Endothelial cell of umbilical vein (primary cell): Measurements from ENCODE around the gene TADA2B. TPM values are rescaled to one million over a fixed set of nuclear protein-coding genes. Genes with fewer than 3 reads are reported as not detected.

Source experiments
- BruUV-seq: library from RNA; stranded (reverse); fragments of 400-500 nt; replicated peaks from 2 replicates; lab custom pipeline; 2021; lab: Mats Ljungman, UMichigan
- CTCF ChIA-PET: fragments of 300-600, 350-600 bp; sonication (Branson Sonifier 250); formaldehyde crosslinking; loops from one replicate; lab custom pipeline; 2021; ENCODE audit warnings: antibody characterized with exemption, inconsistent platforms; lab: Charles Lee
- POLR2A ChIA-PET: fragments of 300-600, 350-600 bp; sonication (Branson Sonifier 250); formaldehyde crosslinking; loops from one replicate; lab custom pipeline; 2021; ENCODE audit warnings: antibody characterized with exemption, inconsistent platforms; lab: Charles Lee
- DNase-seq: peaks from one replicate; pipeline ENCODE4 v3.0.0-alpha.2; 2011; ENCODE audit warnings: low read depth, low spot score
- FAIRE-seq: peaks from 2 replicates; lab custom pipeline; 2011; peaks lifted over from hg19 to GRCh38; lab: Jason Lieb, UNC
- H2AFZ ChIP-seq: 2 replicates; pipeline ENCODE4 v1.6.0; 2012; ENCODE audit warnings: low read depth, low read length, control low read depth, inconsistent platforms
- H3K27ac ChIP-seq: 2 replicates; pipeline ENCODE4 v1.5.1; 2011; ENCODE audit warnings: low read depth, mild to moderate bottlenecking, control low read depth, low read length, moderate library complexity; ENCODE audit not compliant: insufficient read depth
- H3K27me3 ChIP-seq, 2 experiments: 2 replicates each; pipeline versions ENCODE4 v1.6.0 to v1.6.1; 2011; ENCODE audit warnings: low read length in 2 of 2, mixed read lengths in 1 of 2; ENCODE audit not compliant: control insufficient read depth in 2 of 2, insufficient read depth in 2 of 2
- H3K36me3 ChIP-seq, 2 experiments: 2 replicates in 1 of 2; 3 replicates in 1 of 2; pipeline ENCODE4 v1.5.1; 2011; ENCODE audit warnings: low read length in 2 of 2, mild to moderate bottlenecking in 1 of 2, moderate library complexity in 1 of 2; ENCODE audit not compliant: control insufficient read depth in 2 of 2, insufficient read depth in 2 of 2; ENCODE audit errors: extremely low read depth in 1 of 2
- H3K4me1 ChIP-seq: 3 replicates; pipeline ENCODE4 v1.5.1; 2011; ENCODE audit warnings: mild to moderate bottlenecking, low read length; ENCODE audit not compliant: control insufficient read depth, insufficient read depth; ENCODE audit errors: extremely low read depth
- H3K4me2 ChIP-seq: 2 replicates; pipeline ENCODE4 v1.6.1; 2011; ENCODE audit warnings: low read length, control low read depth, mixed read lengths; ENCODE audit not compliant: insufficient read depth
- H3K4me3 ChIP-seq, 3 experiments: fragments of 200-600 bp in 1 of 3; sonication (generic), shearing (Covaris generic) in 1 of 3; replicated peaks in 1 of 3; 2 replicates each; pipeline ENCODE4 v1.5.1; 2011 to 2016; ENCODE audit warnings: control low read depth in 3 of 3, low read length in 3 of 3, mild to moderate bottlenecking in 2 of 3, inconsistent platforms in 1 of 3, low read depth in 1 of 3, moderate library complexity in 1 of 3; ENCODE audit not compliant: insufficient read depth in 1 of 3
- H3K79me2 ChIP-seq: 2 replicates; pipeline ENCODE4 v1.6.0; 2012; ENCODE audit warnings: low read length, inconsistent platforms; ENCODE audit not compliant: control insufficient read depth, insufficient read depth
- H3K9ac ChIP-seq: replicated peaks from 2 replicates; pipeline ENCODE3; 2011; ENCODE audit warnings: low read length, control low read depth; ENCODE audit not compliant: insufficient read depth; ENCODE audit errors: extremely low read depth
- H3K9me1 ChIP-seq: replicated peaks from 3 replicates; pipeline ENCODE4 v1.6.0; 2011; ENCODE audit warnings: mild to moderate bottlenecking, low read length; ENCODE audit not compliant: control insufficient read depth, insufficient read depth; ENCODE audit errors: extremely low read depth
- H3K9me3 ChIP-seq: replicated peaks from 2 replicates; pipeline ENCODE4 v1.5.1; 2012; ENCODE audit warnings: low read length, inconsistent platforms; ENCODE audit not compliant: control insufficient read depth, insufficient read depth
- H4K20me1 ChIP-seq: replicated peaks from 2 replicates; pipeline ENCODE3; 2011; ENCODE audit warnings: mild to moderate bottlenecking, low read length; ENCODE audit not compliant: control insufficient read depth, insufficient read depth; ENCODE audit errors: extremely low read depth
- CTCF ChIP-seq, 2 donors: IDR thresholded peaks; 1 replicate in 1 of 2; 2 replicates in 1 of 2; pipeline ENCODE4 v1.5.1; 2011; ENCODE audit warnings: low read length in 2 of 2, mild to moderate bottlenecking in 2 of 2, moderate library complexity in 2 of 2, control low read depth in 1 of 2, inconsistent platforms in 1 of 2, low read depth in 1 of 2; ENCODE audit not compliant: insufficient read depth in 1 of 2; ENCODE audit errors: extremely low read depth in 1 of 2
- EZH2 ChIP-seq: IDR thresholded peaks from 2 replicates; pipeline ENCODE4 v1.6.1; 2012; ENCODE audit warnings: borderline replicate concordance, low read depth, mild to moderate bottlenecking, moderate library complexity, low read length, inconsistent platforms; ENCODE audit not compliant: severe bottlenecking
- FOS ChIP-seq: IDR thresholded peaks from 2 replicates; pipeline ENCODE4 v1.6.1; 2011; ENCODE audit warnings: mild to moderate bottlenecking, low read length, moderate library complexity, borderline replicate concordance; ENCODE audit not compliant: insufficient read depth
- GATA2 ChIP-seq: IDR thresholded peaks from 2 replicates; pipeline ENCODE4 v1.7.0; 2011; ENCODE audit warnings: low read depth, mild to moderate bottlenecking, moderate library complexity, mixed read lengths, low read length; ENCODE audit not compliant: insufficient read length, insufficient read depth
- JUN ChIP-seq: IDR thresholded peaks from 2 replicates; pipeline ENCODE4 v1.6.1; 2011; ENCODE audit warnings: borderline replicate concordance, low read depth; ENCODE audit not compliant: insufficient read length, insufficient read depth
- MYC ChIP-seq: IDR thresholded peaks from one replicate; pipeline ENCODE4 v1.6.1; 2011; ENCODE audit warnings: mild to moderate bottlenecking, low read depth, low read length
- POLR2A ChIP-seq: IDR thresholded peaks from 2 replicates; pipeline ENCODE4 v1.6.1; 2012; ENCODE audit warnings: low read depth, mild to moderate bottlenecking, control low read depth, low read length
- POLR2AphosphoS5 ChIP-seq: IDR thresholded peaks from 2 replicates; pipeline ENCODE4 v1.6.1; 2012; ENCODE audit warnings: low read depth, mild to moderate bottlenecking, control low read depth, low read length, moderate library complexity; ENCODE audit not compliant: insufficient read depth
- dilution Hi-C: fragments of 300-500 bp; cut with MboI; formaldehyde crosslinking; loops from one replicate; pipeline ENCODE4 v1.15.0; 2019; ENCODE audit warnings: low sequenced_read_pairs; ENCODE audit not compliant: extremely low pct_ligation_motif_present
- intact Hi-C: fragments of 100-400 bp; cut with micrococcal nuclease; formaldehyde crosslinking; loops from one replicate; pipeline ENCODE4 v1.10.0; 2022
- polyA plus RNA-seq, 4 experiments: library from polyadenylated mRNA; depleted of rRNA in 3 of 4; stranded (reverse) in 3 of 4; unstranded in 1 of 4; fragments of >200 nt; gene quantifications; 2 replicates each; pipeline versions ENCODE4 v1.2.1 to v1.2.3, GENCODE V29; 2011 to 2012; ENCODE audit warnings: missing spikeins in 1 of 4
- total RNA-seq: library from RNA; stranded (reverse); gene quantifications from 2 replicates; pipeline ENCODE4 v1.2.3, GENCODE V29; 2021
- TF ChIP-seq, protein P1 (sequence below): IDR thresholded peaks from 2 replicates; pipeline ENCODE4 v1.6.1; 2011; ENCODE audit not compliant: insufficient read depth, insufficient read length

TADA2B gene
- total and polyA plus RNA-seq, 2 donors (not counting 3 experiments of a cell fraction or from before 2014, with no cell fraction given), result 5.5 to 11.5 TPM

GRCh38 chr4:7021355-7021754 lies 21.8 kb upstream of the TADA2B start:
- dilution Hi-C loops, result loop anchor here (5.0 kb wide), 1 partner anchor 34 kb away; no protein-coding TSS in a partner anchor
- no peak for TF ChIP-seq CTCF (IDR thresholded peaks at IDR 0.05; ENCODE audit: extremely low read depth in 1 of 2, insufficient read depth in 1 of 2, low read depth in 1 of 2, low read length in 2 of 2)
- TF ChIP-seq FOS, result no peak
- TF ChIP-seq POLR2A, result no peak
- no peak for TF ChIP-seq MYC
- TF ChIP-seq, protein P1, sequence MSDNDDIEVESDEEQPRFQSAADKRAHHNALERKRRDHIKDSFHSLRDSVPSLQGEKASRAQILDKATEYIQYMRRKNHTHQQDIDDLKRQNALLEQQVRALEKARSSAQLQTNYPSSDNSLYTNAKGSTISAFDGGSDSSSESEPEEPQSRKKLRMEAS, result no peak
- no peak for TF ChIP-seq EZH2
- no peak for TF ChIP-seq POLR2AphosphoS5
- no peak for TF ChIP-seq GATA2
- no peak for TF ChIP-seq JUN
- FAIRE-seq, result no peak
- H3K27me3 ChIP-seq, result no peaks in the 10 kb centered on the region
- no peak overlapping the region for H2AFZ ChIP-seq
- H3K4me1 ChIP-seq, result no peaks in the 10 kb centered on the region
- H3K9ac ChIP-seq, result no peak overlapping the region
- POLR2A ChIA-PET, result no interaction called here
- no peak overlapping the region for H3K27ac ChIP-seq
- H4K20me1 ChIP-seq, result no peaks in the 10 kb centered on the region
- BruUV-seq, result no TSS peak
- no peak overlapping the region for H3K4me2 ChIP-seq
- peaks cover 0 to 11% of the 10 kb centered on the region in 2 experiments for H3K36me3 ChIP-seq
- intact Hi-C loops, result no loop called here
- no peak overlapping the region for H3K4me3 ChIP-seq
- DNase-seq, result no peak
- H3K79me2 ChIP-seq, result no peaks in the 10 kb centered on the region
- CTCF ChIA-PET, result interaction anchor here (1.5 kb wide), 1 partner anchor 47 kb away, joined by 5 read pairs; no protein-coding TSS in a partner anchor
- no peaks in the 10 kb centered on the region for H3K9me1 ChIP-seq
- H3K9me3 ChIP-seq, result no peaks in the 10 kb centered on the region
